GM12878 (cell line): ENCODE data around the gene NCF2. TPM values are rescaled to one million over a fixed set of nuclear protein-coding genes. Genes with fewer than 3 reads are reported as not detected.

Experiments
- BCL3 ChIP-seq: IDR thresholded peaks from 2 replicates; pipeline ENCODE4 v1.6.1; 2011; ENCODE audit warnings: borderline replicate concordance, low read depth, mild to moderate bottlenecking, moderate library complexity, low read length; ENCODE audit not compliant: insufficient read depth, poor library complexity, severe bottlenecking
- BCLAF1 ChIP-seq: fragments of 450-650 bp; IDR thresholded peaks from 2 replicates; pipeline ENCODE4 v1.6.1; 2017; ENCODE audit warnings: antibody characterized with exemption, mild to moderate bottlenecking, moderate library complexity
- E2F8 ChIP-seq: fragments of 450-650 bp; IDR thresholded peaks from 2 replicates; pipeline ENCODE4 v1.6.1; 2018; ENCODE audit warnings: mild to moderate bottlenecking, low read depth, moderate library complexity; ENCODE audit not compliant: partially characterized antibody
- EP300 ChIP-seq, 2 experiments: fragments of 150-350 bp in 1 of 2; IDR thresholded peaks; 2 replicates each; pipeline ENCODE4 v1.6.1; 2011 to 2012; ENCODE audit warnings: low read depth in 2 of 2, low read length in 2 of 2, borderline replicate concordance in 1 of 2, improper control_type of control experiment in 1 of 2, inconsistent platforms in 1 of 2; ENCODE audit not compliant: control insufficient read depth in 1 of 2
- GABPA ChIP-seq: IDR thresholded peaks from 2 replicates; pipeline ENCODE4 v1.6.1; 2014; ENCODE audit warnings: antibody characterized with exemption, low read depth, mild to moderate bottlenecking, inconsistent platforms
- HCFC1 ChIP-seq: fragments of 150-350 bp; IDR thresholded peaks from 2 replicates; pipeline ENCODE4 v1.6.1; 2014; ENCODE audit warnings: low read length
- KAT2A ChIP-seq: conservative IDR thresholded peaks from 2 replicates; pipeline ENCODE4 v1.6.1; 2011; ENCODE audit warnings: low read depth, low read length; ENCODE audit not compliant: control insufficient read depth
- LARP7 ChIP-seq: fragments of 450-650 bp; IDR thresholded peaks from 2 replicates; pipeline ENCODE4 v1.6.1; 2017; ENCODE audit warnings: mild to moderate bottlenecking
- MAX ChIP-seq: IDR thresholded peaks from 2 replicates; pipeline ENCODE4 v1.6.1; 2012; ENCODE audit warnings: low read depth, low read length, improper control_type of control experiment
- MTA2 ChIP-seq: fragments of 450-650 bp; IDR thresholded peaks from 2 replicates; pipeline ENCODE4 v1.6.1; 2016; ENCODE audit warnings: low read depth, mild to moderate bottlenecking, moderate library complexity
- NR2F1 ChIP-seq: fragments of 450-650 bp; conservative IDR thresholded peaks from 2 replicates; pipeline ENCODE4 v1.6.1; 2017; ENCODE audit warnings: mild to moderate bottlenecking
- PKNOX1 ChIP-seq: fragments of 450-650 bp; IDR thresholded peaks from 2 replicates; pipeline ENCODE4 v1.6.1; 2016; ENCODE audit warnings: mild to moderate bottlenecking
- POLR2AphosphoS2 ChIP-seq: IDR thresholded peaks from 2 replicates; pipeline ENCODE4 v1.6.1; 2011; ENCODE audit warnings: low read depth, mild to moderate bottlenecking, low read length, improper control_type of control experiment, moderate library complexity
- RUNX3 ChIP-seq: IDR thresholded peaks from 2 replicates; pipeline ENCODE4 v1.6.1; 2012; ENCODE audit warnings: low read length, inconsistent platforms
- SKIL ChIP-seq: fragments of 450-650 bp; IDR thresholded peaks from 2 replicates; pipeline ENCODE4 v1.6.1; 2017; ENCODE audit warnings: mild to moderate bottlenecking, low read depth, inconsistent platforms; ENCODE audit not compliant: poor library complexity, severe bottlenecking
- YY1 ChIP-seq: IDR thresholded peaks from 2 replicates; pipeline ENCODE4 v1.6.1; 2011; ENCODE audit warnings: low read depth, mild to moderate bottlenecking, low read length
- ZNF24 ChIP-seq: fragments of 450-650 bp; IDR thresholded peaks from 2 replicates; pipeline ENCODE4 v1.6.1; 2017; ENCODE audit warnings: antibody characterized with exemption, mild to moderate bottlenecking
- polyA plus RNA-seq, 11 experiments: library from polyadenylated mRNA; depleted of rRNA in 4 of 11; unstranded in 6 of 11; stranded (reverse) in 5 of 11; fragments of >200 nt; fragmentation: Nextera tagmentation in 4 of 11; fragmentation: Illumina TruSeq in 1 of 11; extraction: Ambion mirVana in 4 of 11; extraction: Trizol in 1 of 11; gene quantifications; 1 replicate in 1 of 11; 2 replicates in 10 of 11; pipeline versions ENCODE4 v1.2.1 to v1.2.3, GENCODE V29; 2011 to 2016; ENCODE audit warnings: inconsistent platforms in 2 of 11, missing spikeins in 2 of 11, low read depth in 1 of 11
- total RNA-seq, 4 experiments: library from RNA; depleted of rRNA in 3 of 4; stranded (reverse); fragments of >200 nt in 3 of 4; fragmentation: Illumina TruSeq in 1 of 4; extraction: Trizol in 1 of 4; gene quantifications; 2 replicates each; pipeline versions ENCODE4 v1.2.1 to v1.2.3, GENCODE V29; 2013 to 2021

NCF2 gene
- total and polyA plus RNA-seq, 10 of the 15 experiments (the other 5 are each of a cell fraction or from before 2014, with no cell fraction given) = 31.4 to 256 (median 77.1) TPM

- no peak for TF ChIP-seq BCL3
- no peak for TF ChIP-seq BCLAF1
- TF ChIP-seq SKIL = no peak
- TF ChIP-seq LARP7 = peak; percentile 35; the same call in 1 of the 2 replicates
- no peak for TF ChIP-seq EP300 (IDR thresholded peaks at IDR 0.05; ENCODE audit: borderline replicate concordance in 1 of 2, control insufficient read depth in 1 of 2, low read depth in 2 of 2, low read length in 2 of 2)
- TF ChIP-seq YY1 = no peak; the same call in 1 of the 2 replicates
- TF ChIP-seq MTA2 = no peak
- TF ChIP-seq PKNOX1 = no peak
- no peak for TF ChIP-seq ZNF24
- no peak for TF ChIP-seq POLR2AphosphoS2
- TF ChIP-seq RUNX3 = no peak
- no peak for TF ChIP-seq KAT2A
- TF ChIP-seq HCFC1 = no peak
- no peak for TF ChIP-seq GABPA
- no peak for TF ChIP-seq E2F8
- TF ChIP-seq NR2F1 = no peak
- TF ChIP-seq MAX = no peak
Observed at GRCh38 chr1:183635099-183635605, 44.9 kb upstream of the NCF2 start (continued).
